Mesenchymal stem cell (in vitro differentiated cells and primary cell): ENCODE data around the gene NOC3L.
A peak's percentile ranks its signal among the peaks of the same experiment; 100 is the strongest.

Source experiments
- DNase-seq: peaks from one replicate; pipeline ENCODE4 v3.0.0-alpha.2; 2013
- H2AFZ ChIP-seq: one replicate; pipeline ENCODE4 v1.6.1; 2013; ENCODE audit warnings: low read depth, mild to moderate bottlenecking, control low read depth, inconsistent platforms, low read length, moderate library complexity
- H2AK5ac ChIP-seq: 2 replicates; pipeline ENCODE4 v1.6.1; 2013; ENCODE audit warnings: low read length, moderate library complexity, mild to moderate bottlenecking, inconsistent platforms; ENCODE audit not compliant: severe bottlenecking
- H2BK120ac ChIP-seq: one replicate; pipeline ENCODE4 v1.6.1; 2013; ENCODE audit warnings: low read depth, mild to moderate bottlenecking, inconsistent platforms, low read length, moderate library complexity
- H2BK12ac ChIP-seq, 2 experiments: one replicate each; pipeline ENCODE4 v1.6.1; 2013; ENCODE audit warnings: inconsistent platforms in 2 of 2, low read length in 2 of 2, mild to moderate bottlenecking in 2 of 2, moderate library complexity in 2 of 2, control low read depth in 1 of 2
- H2BK15ac ChIP-seq: one replicate; pipeline ENCODE4 v1.6.1; 2013; ENCODE audit warnings: mild to moderate bottlenecking, low read depth, inconsistent platforms; ENCODE audit not compliant: poor library complexity, severe bottlenecking
- H2BK5ac ChIP-seq: 2 replicates; pipeline ENCODE4 v1.6.1; 2013; ENCODE audit warnings: low read depth, mild to moderate bottlenecking, low read length, control low read depth, inconsistent platforms; ENCODE audit not compliant: poor library complexity, severe bottlenecking
- H3K14ac ChIP-seq, 2 experiments: one replicate each; pipeline ENCODE4 v1.6.1; 2013; ENCODE audit warnings: inconsistent platforms in 2 of 2, low read length in 2 of 2, control low read depth in 1 of 2, mild to moderate bottlenecking in 1 of 2, moderate library complexity in 1 of 2
- H3K18ac ChIP-seq, 2 experiments: one replicate each; pipeline ENCODE4 v1.6.1; 2013; ENCODE audit warnings: inconsistent platforms in 2 of 2, low read length in 2 of 2, control low read depth in 1 of 2, low read depth in 1 of 2, mild to moderate bottlenecking in 1 of 2
- H3K23ac ChIP-seq, 2 experiments: one replicate each; pipeline ENCODE4 v1.6.1; 2013; ENCODE audit warnings: inconsistent platforms in 2 of 2, low read length in 2 of 2, mild to moderate bottlenecking in 2 of 2, moderate library complexity in 2 of 2, control low read depth in 1 of 2
- H3K27ac ChIP-seq: 2 replicates; pipeline ENCODE4 v1.5.1; 2013; ENCODE audit warnings: mild to moderate bottlenecking, moderate library complexity, low read length, control low read depth, inconsistent platforms; ENCODE audit not compliant: poor library complexity, severe bottlenecking
- H3K27me3 ChIP-seq, 2 experiments: 2 replicates each; pipeline versions ENCODE4 v1.6.1 to v1.7.0; 2013; ENCODE audit warnings: low read length in 2 of 2, mild to moderate bottlenecking in 2 of 2, moderate library complexity in 2 of 2, control low read depth in 1 of 2, inconsistent platforms in 1 of 2; ENCODE audit not compliant: control insufficient read depth in 1 of 2, insufficient read depth in 1 of 2
- H3K36me3 ChIP-seq, 2 experiments: 2 replicates each; pipeline versions ENCODE4 v1.6.1 to v1.7.0; 2013; ENCODE audit warnings: low read length in 2 of 2, control low read depth in 1 of 2, inconsistent platforms in 1 of 2, low read depth in 1 of 2, mild to moderate bottlenecking in 1 of 2; ENCODE audit not compliant: insufficient read depth in 2 of 2, control insufficient read depth in 1 of 2
- H3K4ac ChIP-seq, 2 experiments: one replicate each; pipeline ENCODE4 v1.6.1; 2013; ENCODE audit warnings: inconsistent platforms in 2 of 2, low read length in 2 of 2, mild to moderate bottlenecking in 2 of 2, moderate library complexity in 2 of 2, control low read depth in 1 of 2, low read depth in 1 of 2
- H3K4me1 ChIP-seq: 2 replicates; pipeline ENCODE4 v1.6.1; 2013; ENCODE audit warnings: low read depth, low read length, control low read depth; ENCODE audit not compliant: control insufficient read depth, insufficient read depth
- H3K4me2 ChIP-seq: 2 replicates; pipeline ENCODE4 v1.6.1; 2013; ENCODE audit warnings: low read length, mild to moderate bottlenecking, inconsistent platforms; ENCODE audit not compliant: poor library complexity, severe bottlenecking
- H3K4me3 ChIP-seq, 2 experiments: 2 replicates each; pipeline versions ENCODE4 v1.5.1 to v1.7.0; 2013; ENCODE audit warnings: low read length in 2 of 2, mild to moderate bottlenecking in 2 of 2, control low read depth in 1 of 2, low read depth in 1 of 2; ENCODE audit not compliant: insufficient read depth in 1 of 2
- H3K79me1 ChIP-seq: replicated peaks from 2 replicates; pipeline ENCODE4 v1.6.1; 2013; ENCODE audit warnings: mild to moderate bottlenecking, control low read depth, low read length, inconsistent platforms; ENCODE audit not compliant: poor library complexity, severe bottlenecking
- H3K9ac ChIP-seq: 2 replicates; pipeline ENCODE4 v1.7.0; 2013; ENCODE audit warnings: mild to moderate bottlenecking, low read length, moderate library complexity
- H3K9me3 ChIP-seq: 2 replicates; pipeline ENCODE4 v1.7.0; 2013; ENCODE audit warnings: mild to moderate bottlenecking, low read length; ENCODE audit not compliant: control insufficient read depth
- H4K8ac ChIP-seq: one replicate; pipeline ENCODE4 v1.6.1; 2013; ENCODE audit warnings: inconsistent platforms, mild to moderate bottlenecking, low read length, moderate library complexity
- H4K91ac ChIP-seq: one replicate; pipeline ENCODE4 v1.6.1; 2013; ENCODE audit warnings: mild to moderate bottlenecking, low read length, inconsistent platforms
- WGBS: methylation state at CpG from one replicate; pipeline ENCODE4 v1.1.7; 2013; ENCODE audit warnings: mixed read lengths; 5-methylcytosine and 5-hydroxymethylcytosine counted together

Gene NOC3L

DNA sequence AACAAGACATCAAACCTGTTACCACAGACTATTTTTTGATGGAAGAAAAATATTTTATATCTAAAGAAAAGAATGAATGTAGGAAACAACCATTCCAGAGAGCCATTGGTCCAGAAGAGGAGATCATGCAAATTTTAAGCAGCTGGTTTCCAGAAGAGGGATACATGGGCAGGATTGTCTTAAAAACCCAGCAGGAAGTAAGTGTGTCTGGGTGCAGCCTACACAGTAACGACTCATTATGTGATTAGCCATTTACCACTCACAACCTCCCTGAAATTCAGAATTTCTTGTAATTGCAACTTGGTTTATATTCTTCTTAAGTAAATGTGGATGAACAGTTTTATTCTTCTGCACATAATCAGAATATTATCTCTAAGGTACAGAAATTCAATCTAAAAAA is 46.2 kb downstream of the NOC3L start:
- peak overlapping the region; percentile 20 for H3K9ac ChIP-seq
- no peak overlapping the region for H2BK120ac ChIP-seq
- H2BK15ac ChIP-seq, result no peak overlapping the region
- WGBS, result no CpG with 5 or more reads among the region's 1 CpG
- H3K4me1 ChIP-seq, result no peaks in the 10 kb centered on the region
- H2BK12ac ChIP-seq, result no peak overlapping the region
- H3K4ac ChIP-seq, result no peak overlapping the region
- no peak overlapping the region for H3K18ac ChIP-seq
- DNase-seq, result peak; percentile 12
- peaks cover 3 to 4% of the 10 kb centered on the region in 2 experiments for H3K36me3 ChIP-seq
- no peak overlapping the region for H3K14ac ChIP-seq
- no peak overlapping the region for H4K91ac ChIP-seq
- no peaks in the 10 kb centered on the region for H3K9me3 ChIP-seq
- H4K8ac ChIP-seq, result no peak overlapping the region
- no peak overlapping the region for H2BK5ac ChIP-seq
- no peak overlapping the region for H2AFZ ChIP-seq
- no peaks in the 10 kb centered on the region for H3K79me1 ChIP-seq
- no peaks in the 10 kb centered on the region for H3K27me3 ChIP-seq
- H3K23ac ChIP-seq, result no peak overlapping the region
- H2AK5ac ChIP-seq, result no peak overlapping the region
- no peak overlapping the region for H3K4me2 ChIP-seq
- no peak overlapping the region for H3K4me3 ChIP-seq
- no peak overlapping the region for H3K27ac ChIP-seq

DNA sequence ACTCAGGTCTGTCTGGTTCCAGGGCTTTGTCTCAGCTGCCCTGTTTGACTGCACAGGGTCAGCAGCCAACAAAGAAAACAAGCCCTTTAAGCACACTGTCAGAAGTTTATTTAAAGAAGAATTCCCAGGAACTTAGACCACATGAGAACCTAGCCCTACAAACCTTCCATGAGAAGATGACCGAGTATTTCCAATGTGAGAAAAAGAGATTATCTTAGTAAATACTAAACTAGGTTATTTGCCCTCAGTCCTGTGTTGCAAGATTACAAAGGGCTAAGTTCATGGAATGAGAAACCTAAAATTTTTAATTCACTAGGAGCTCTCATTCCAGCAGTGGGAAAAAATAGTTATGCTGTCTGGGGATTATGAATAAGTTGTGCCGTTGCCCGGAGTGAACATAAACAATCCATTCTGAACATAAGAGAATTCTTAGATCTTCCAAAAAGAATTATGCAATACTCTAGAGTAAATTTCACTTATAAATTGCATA is 46.7 kb downstream of the NOC3L start:
- no peaks in the 10 kb centered on the region for H3K27me3 ChIP-seq
- H3K4me2 ChIP-seq, result no peak overlapping the region
- H2BK12ac ChIP-seq, result no peak overlapping the region
- H3K18ac ChIP-seq, result no peak overlapping the region
- no peak overlapping the region for H2BK5ac ChIP-seq
- no peak overlapping the region for H4K8ac ChIP-seq
- H3K27ac ChIP-seq, result no peak overlapping the region
- no peak overlapping the region for H3K4ac ChIP-seq
- no peak overlapping the region for H2AK5ac ChIP-seq
- H3K9ac ChIP-seq, result peak overlapping the region; percentile 48
- H3K36me3 ChIP-seq, result peaks cover 2 to 3% of the 10 kb centered on the region in 2 experiments
- H3K4me1 ChIP-seq, result no peaks in the 10 kb centered on the region
- H2AFZ ChIP-seq, result no peak overlapping the region
- H2BK15ac ChIP-seq, result no peak overlapping the region
- H4K91ac ChIP-seq, result no peak overlapping the region
- no peak overlapping the region for H3K14ac ChIP-seq
- H3K4me3 ChIP-seq, result no peak overlapping the region
- no peaks in the 10 kb centered on the region for H3K9me3 ChIP-seq
- DNase-seq, result peak; percentile 68
- H3K23ac ChIP-seq, result no peak overlapping the region
- H2BK120ac ChIP-seq, result no peak overlapping the region
- no CpG with 5 or more reads among the region's 3 CpGs for WGBS
- no peaks in the 10 kb centered on the region for H3K79me1 ChIP-seq

DNA sequence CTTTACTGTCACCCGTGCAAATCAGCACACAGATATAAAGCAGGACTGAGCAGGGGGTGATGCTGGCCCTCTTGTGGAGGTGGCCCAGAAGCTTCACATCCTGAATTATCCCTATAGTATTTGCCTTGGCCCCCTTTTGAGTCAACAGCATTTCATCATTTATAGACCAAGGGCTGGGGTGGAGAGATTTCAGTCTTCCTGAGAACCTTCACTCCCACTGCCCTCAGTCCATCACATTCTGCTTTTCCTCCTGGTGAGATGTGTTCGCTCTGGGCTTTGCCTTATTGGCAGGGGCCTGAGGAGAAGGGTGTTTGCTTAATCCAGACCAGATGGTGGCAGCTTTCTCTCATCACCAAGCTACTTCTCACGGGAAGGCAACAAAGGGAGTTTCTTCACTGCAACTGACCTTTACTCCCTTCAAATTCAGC is 47.7 kb downstream of the NOC3L start:
- Histone ChIP-seq H3K9me3 (no peaks in the 10 kb centered on the region), H2BK12ac (no peak overlapping the region), H3K79me1 (no peaks in the 10 kb centered on the region), H3K27ac (no peak overlapping the region), H4K8ac (no peak overlapping the region), H3K4me3 (no peak overlapping the region), H4K91ac (no peak overlapping the region), H3K4me2 (no peak overlapping the region), H3K27me3 (no peaks in the 10 kb centered on the region), H3K18ac (no peak overlapping the region), H3K23ac (no peak overlapping the region), H2AFZ (no peak overlapping the region), H2BK5ac (no peak overlapping the region), H3K9ac (no peak overlapping the region), H2BK120ac (no peak overlapping the region), H2BK15ac (no peak overlapping the region), H2AK5ac (no peak overlapping the region), H3K4me1 (no peaks in the 10 kb centered on the region), H3K36me3 (peaks cover 0 to 3% of the 10 kb centered on the region in 2 experiments), H3K4ac (no peak overlapping the region), H3K14ac (no peak overlapping the region)
- whole genome bisulfite sequencing, result 83% methylated on average over 1 of the region's 3 CpGs
- peak; percentile 24 for DNase-seq

DNA sequence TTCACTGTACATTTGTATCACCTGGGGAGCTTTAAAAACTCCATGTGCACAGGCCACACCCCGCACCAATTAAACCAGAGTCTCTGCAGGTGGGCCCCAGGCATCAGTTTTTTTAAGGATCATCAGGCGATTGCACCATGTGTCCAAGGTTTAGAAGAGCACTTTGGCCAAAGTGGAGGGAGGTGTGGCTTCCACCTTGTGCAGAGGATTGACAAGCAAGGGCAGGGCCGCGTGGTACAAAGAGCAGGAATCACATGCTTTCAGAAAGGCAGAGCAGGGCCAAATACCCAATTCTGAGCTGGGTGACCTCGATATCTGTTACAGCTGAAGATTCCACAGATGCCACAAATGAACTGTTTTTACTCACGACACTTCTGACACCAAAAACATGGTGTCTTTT is 52.4 kb downstream of the NOC3L start:
- H3K27me3 ChIP-seq, result no peaks in the 10 kb centered on the region
- H3K9ac ChIP-seq, result no peak overlapping the region
- no peak overlapping the region for H2BK5ac ChIP-seq
- no peak overlapping the region for H3K23ac ChIP-seq
- no peak overlapping the region for H4K91ac ChIP-seq
- H3K4me1 ChIP-seq, result peaks cover 5% of the 10 kb centered on the region
- no peak overlapping the region for H2AK5ac ChIP-seq
- H2BK12ac ChIP-seq, result no peak overlapping the region
- H3K4me2 ChIP-seq, result no peak overlapping the region
- no peak overlapping the region for H3K4ac ChIP-seq
- peaks cover 0 to 3% of the 10 kb centered on the region in 2 experiments for H3K36me3 ChIP-seq
- H2BK15ac ChIP-seq, result no peak overlapping the region
- no peak for DNase-seq
- no peak overlapping the region for H3K14ac ChIP-seq
- H3K9me3 ChIP-seq, result no peaks in the 10 kb centered on the region
- no peak overlapping the region for H3K18ac ChIP-seq
- whole genome bisulfite sequencing, result 91% methylated on average over 6 of the region's 6 CpGs
- H3K4me3 ChIP-seq, result no peak overlapping the region
- H4K8ac ChIP-seq, result no peak overlapping the region
- H2BK120ac ChIP-seq, result no peak overlapping the region
- no peaks in the 10 kb centered on the region for H3K79me1 ChIP-seq
- H2AFZ ChIP-seq, result no peak overlapping the region
- no peak overlapping the region for H3K27ac ChIP-seq
